ENCODE data around the gene ZFP36. TPM values are rescaled to one million over a fixed set of nuclear protein-coding genes. Genes with fewer than 3 reads are reported as not detected.

ZFP36 gene
- polyA plus RNA-seq, 2 of the 4 experiments (the other 2 are of a cell fraction) = 22.1 to 29.1 TPM

DNA sequence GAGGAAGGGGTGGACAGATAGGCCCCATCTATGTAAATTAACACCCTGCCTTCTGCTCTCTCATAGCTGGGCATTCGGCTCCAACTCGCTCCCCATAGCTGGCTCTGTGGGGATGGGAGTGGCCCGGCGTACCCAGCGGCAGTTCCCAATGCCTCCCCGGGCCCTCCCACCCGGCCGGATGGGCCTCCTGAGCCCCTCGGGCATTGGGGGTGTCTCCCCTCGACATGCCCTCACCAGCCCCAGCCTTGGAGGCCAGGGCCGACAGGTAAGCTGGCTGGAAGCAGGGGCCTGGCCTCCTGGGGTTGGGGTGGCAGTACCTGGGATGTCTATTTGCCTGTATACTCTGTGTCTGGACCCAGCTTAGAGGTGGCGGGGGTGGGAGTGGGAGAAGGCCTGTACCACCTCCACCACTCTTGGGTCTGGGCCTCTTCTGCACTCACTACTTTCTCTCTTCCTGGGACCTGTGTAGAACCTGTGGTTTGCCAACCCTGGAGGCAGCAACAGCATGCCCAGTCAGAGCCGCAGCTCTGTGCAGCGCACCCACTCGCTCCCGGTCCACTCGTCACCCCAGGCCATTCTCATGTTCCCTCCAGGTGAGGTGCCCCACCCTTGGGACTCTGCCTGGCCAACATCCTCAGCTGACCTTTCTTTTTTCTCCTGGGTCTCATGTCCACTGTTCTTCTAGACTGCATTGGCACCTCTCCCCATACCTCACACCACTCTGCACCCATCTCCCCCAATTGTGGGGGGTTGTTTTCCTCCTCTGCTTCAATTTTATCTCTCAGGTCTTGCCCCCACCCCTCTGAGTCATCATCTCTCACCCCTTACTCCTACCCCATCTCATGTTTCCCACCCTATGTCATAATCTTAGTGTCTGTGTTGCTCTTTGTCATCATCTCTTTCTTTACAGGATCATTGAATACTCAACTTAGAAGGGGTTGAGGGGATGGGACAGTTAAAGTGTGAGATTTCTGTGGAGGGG lies 25.8 kb upstream of the ZFP36 start:
- 91% methylated on average over 17 of the region's 17 CpGs for WGBS (ENCODE audit: missing lambda C conversion rate)
- POLR2A ChIA-PET = interaction anchor here (0.9 to 3.5 kb wide), 2 partner anchors 11 to 55 kb away, joined by 3 to 22 read pairs; partner anchors contain the start of genes MED29, PAF1 and RPS16
- H3K4me2 ChIP-seq = no peak overlapping the region

More for the DNA sequence above, 25.8 kb upstream of the ZFP36 start:
- H3K27ac ChIP-seq = no peak overlapping the region
- H3K4me3 ChIP-seq = no peak overlapping the region
- no peak for TF ChIP-seq GATA3 (IDR thresholded peaks at IDR 0.05; ENCODE audit: borderline replicate concordance)
- no peak for TF ChIP-seq FOXS1 (CRISPR knock-in tag; IDR thresholded peaks at IDR 0.05)
- TF ChIP-seq KDM5A (IDR thresholded peaks at IDR 0.05) = no peak
- TF ChIP-seq ZSCAN20 (CRISPR knock-in tag; IDR thresholded peaks at IDR 0.05) = no peak
- no peak for TF ChIP-seq RARB (CRISPR knock-in tag; IDR thresholded peaks at IDR 0.05)
- TF ChIP-seq RAD21 (conservative IDR thresholded peaks at IDR 0.05 in 1 of 2, IDR thresholded peaks at IDR 0.05 in 1 of 2) = no peak
- TF ChIP-seq NFE2L2 (conservative IDR thresholded peaks at IDR 0.05; ENCODE audit: low read length) = no peak
- no peak for TF ChIP-seq RCOR1 (IDR thresholded peaks at IDR 0.05; ENCODE audit: low read depth, low read length)
- TF ChIP-seq MAZ (IDR thresholded peaks at IDR 0.05; ENCODE audit: borderline replicate concordance, low read depth, low read length) = no peak
- no peak for TF ChIP-seq EHF (CRISPR knock-in tag; IDR thresholded peaks at IDR 0.05)
- TF ChIP-seq ESRRA (IDR thresholded peaks at IDR 0.05; ENCODE audit: borderline replicate concordance, low read length) = no peak
- no peak for TF ChIP-seq NR3C1 (IDR thresholded peaks at IDR 0.05)
- TF ChIP-seq, protein P1, sequence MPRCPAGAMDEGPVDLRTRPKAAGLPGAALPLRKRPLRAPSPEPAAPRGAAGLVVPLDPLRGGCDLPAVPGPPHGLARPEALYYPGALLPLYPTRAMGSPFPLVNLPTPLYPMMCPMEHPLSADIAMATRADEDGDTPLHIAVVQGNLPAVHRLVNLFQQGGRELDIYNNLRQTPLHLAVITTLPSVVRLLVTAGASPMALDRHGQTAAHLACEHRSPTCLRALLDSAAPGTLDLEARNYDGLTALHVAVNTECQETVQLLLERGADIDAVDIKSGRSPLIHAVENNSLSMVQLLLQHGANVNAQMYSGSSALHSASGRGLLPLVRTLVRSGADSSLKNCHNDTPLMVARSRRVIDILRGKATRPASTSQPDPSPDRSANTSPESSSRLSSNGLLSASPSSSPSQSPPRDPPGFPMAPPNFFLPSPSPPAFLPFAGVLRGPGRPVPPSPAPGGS (IDR thresholded peaks at IDR 0.05) = no peak
- no peak for TF ChIP-seq FOSL2 (IDR thresholded peaks at IDR 0.05)
- no peak for TF ChIP-seq FOSL2 (CRISPR knock-in tag; IDR thresholded peaks at IDR 0.05)
- TF ChIP-seq HOXB13 (CRISPR knock-in tag; IDR thresholded peaks at IDR 0.05; ENCODE audit: low read depth) = no peak
- TF ChIP-seq, protein P2, sequence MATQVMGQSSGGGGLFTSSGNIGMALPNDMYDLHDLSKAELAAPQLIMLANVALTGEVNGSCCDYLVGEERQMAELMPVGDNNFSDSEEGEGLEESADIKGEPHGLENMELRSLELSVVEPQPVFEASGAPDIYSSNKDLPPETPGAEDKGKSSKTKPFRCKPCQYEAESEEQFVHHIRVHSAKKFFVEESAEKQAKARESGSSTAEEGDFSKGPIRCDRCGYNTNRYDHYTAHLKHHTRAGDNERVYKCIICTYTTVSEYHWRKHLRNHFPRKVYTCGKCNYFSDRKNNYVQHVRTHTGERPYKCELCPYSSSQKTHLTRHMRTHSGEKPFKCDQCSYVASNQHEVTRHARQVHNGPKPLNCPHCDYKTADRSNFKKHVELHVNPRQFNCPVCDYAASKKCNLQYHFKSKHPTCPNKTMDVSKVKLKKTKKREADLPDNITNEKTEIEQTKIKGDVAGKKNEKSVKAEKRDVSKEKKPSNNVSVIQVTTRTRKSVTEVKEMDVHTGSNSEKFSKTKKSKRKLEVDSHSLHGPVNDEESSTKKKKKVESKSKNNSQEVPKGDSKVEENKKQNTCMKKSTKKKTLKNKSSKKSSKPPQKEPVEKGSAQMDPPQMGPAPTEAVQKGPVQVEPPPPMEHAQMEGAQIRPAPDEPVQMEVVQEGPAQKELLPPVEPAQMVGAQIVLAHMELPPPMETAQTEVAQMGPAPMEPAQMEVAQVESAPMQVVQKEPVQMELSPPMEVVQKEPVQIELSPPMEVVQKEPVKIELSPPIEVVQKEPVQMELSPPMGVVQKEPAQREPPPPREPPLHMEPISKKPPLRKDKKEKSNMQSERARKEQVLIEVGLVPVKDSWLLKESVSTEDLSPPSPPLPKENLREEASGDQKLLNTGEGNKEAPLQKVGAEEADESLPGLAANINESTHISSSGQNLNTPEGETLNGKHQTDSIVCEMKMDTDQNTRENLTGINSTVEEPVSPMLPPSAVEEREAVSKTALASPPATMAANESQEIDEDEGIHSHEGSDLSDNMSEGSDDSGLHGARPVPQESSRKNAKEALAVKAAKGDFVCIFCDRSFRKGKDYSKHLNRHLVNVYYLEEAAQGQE (IDR thresholded peaks at IDR 0.05) = no peak
- no peak for TF ChIP-seq CBX2 (IDR thresholded peaks at IDR 0.05; ENCODE audit: borderline replicate concordance, low read depth)
- TF ChIP-seq, protein P3, sequence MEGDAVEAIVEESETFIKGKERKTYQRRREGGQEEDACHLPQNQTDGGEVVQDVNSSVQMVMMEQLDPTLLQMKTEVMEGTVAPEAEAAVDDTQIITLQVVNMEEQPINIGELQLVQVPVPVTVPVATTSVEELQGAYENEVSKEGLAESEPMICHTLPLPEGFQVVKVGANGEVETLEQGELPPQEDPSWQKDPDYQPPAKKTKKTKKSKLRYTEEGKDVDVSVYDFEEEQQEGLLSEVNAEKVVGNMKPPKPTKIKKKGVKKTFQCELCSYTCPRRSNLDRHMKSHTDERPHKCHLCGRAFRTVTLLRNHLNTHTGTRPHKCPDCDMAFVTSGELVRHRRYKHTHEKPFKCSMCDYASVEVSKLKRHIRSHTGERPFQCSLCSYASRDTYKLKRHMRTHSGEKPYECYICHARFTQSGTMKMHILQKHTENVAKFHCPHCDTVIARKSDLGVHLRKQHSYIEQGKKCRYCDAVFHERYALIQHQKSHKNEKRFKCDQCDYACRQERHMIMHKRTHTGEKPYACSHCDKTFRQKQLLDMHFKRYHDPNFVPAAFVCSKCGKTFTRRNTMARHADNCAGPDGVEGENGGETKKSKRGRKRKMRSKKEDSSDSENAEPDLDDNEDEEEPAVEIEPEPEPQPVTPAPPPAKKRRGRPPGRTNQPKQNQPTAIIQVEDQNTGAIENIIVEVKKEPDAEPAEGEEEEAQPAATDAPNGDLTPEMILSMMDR (IDR thresholded peaks at IDR 0.05) = no peak
- TF ChIP-seq, protein P4, sequence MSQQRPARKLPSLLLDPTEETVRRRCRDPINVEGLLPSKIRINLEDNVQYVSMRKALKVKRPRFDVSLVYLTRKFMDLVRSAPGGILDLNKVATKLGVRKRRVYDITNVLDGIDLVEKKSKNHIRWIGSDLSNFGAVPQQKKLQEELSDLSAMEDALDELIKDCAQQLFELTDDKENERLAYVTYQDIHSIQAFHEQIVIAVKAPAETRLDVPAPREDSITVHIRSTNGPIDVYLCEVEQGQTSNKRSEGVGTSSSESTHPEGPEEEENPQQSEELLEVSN (IDR thresholded peaks at IDR 0.05; ENCODE audit: borderline replicate concordance, low read depth) = no peak
- DNase-seq (ENCODE audit: low read depth in 1 of 2, low spot score in 1 of 2) = no peak
- H3K9me3 ChIP-seq = no peaks in the 10 kb centered on the region
- CTCF ChIA-PET = interaction anchor here (0.9 to 4.3 kb wide), 9 partner anchors 8 to 70 kb away, joined by 3 to 25 read pairs (median 6); partner anchors contain the start of genes MED29 and PAF1
- ATAC-seq = no peak
- H3K4me1 ChIP-seq = no peaks in the 10 kb centered on the region
- peak; percentile 83 for FAIRE-seq
